ENCODE measurements around the gene TIMM8A. TPM values are rescaled to one million over a fixed set of nuclear protein-coding genes. Genes with fewer than 3 reads are reported as not detected.

TIMM8A gene
- 1 to 10 TPM; 4.5 to 6.3 TPM for total RNA-seq

- TF ChIP-seq CTCF (IDR thresholded peaks at IDR 0.05), result no peak
- no peaks in the 10 kb centered on the region for H3K27me3 ChIP-seq
- DNase-seq (ENCODE audit: low spot score), result peak; percentile 81
These were observed at the start of gene TIMM8A for GRCh38 chrX:101348452-101349192. Gene TIMM8A (minus strand): TSS chrX:101348742. CDS start chrX:101348664, 78 bp downstream.

GRCh38 chrX:101397779-101398178 is 49.2 kb upstream of the TIMM8A start:
- H3K27me3 ChIP-seq, result no peaks in the 10 kb centered on the region
- no peak for TF ChIP-seq CTCF (IDR thresholded peaks at IDR 0.05)
- H3K9me3 ChIP-seq, result no peaks in the 10 kb centered on the region
- no peak overlapping the region for H3K27ac ChIP-seq
- H3K4me3 ChIP-seq, result no peak overlapping the region
- no peaks in the 10 kb centered on the region for H3K4me1 ChIP-seq
- DNase-seq (ENCODE audit: low spot score), result no peak
- no peaks in the 10 kb centered on the region for H3K36me3 ChIP-seq

More at GRCh38 chrX:101348452-101349192, at the start of gene TIMM8A:
- Histone ChIP-seq H3K27ac (peak within 1 kb of the TSS; percentile 80 to 94), H3K4me3 (peak within 1 kb of the TSS; percentile 61 to 78), H3K4me1 (peaks cover 0 to 5% of the 10 kb centered on the region in 2 donors), H3K9me3 (no peaks in the 10 kb centered on the region), H3K36me3 (no peaks in the 10 kb centered on the region)

GRCh38 chrX:101395789-101396188 is 47.2 kb upstream of the TIMM8A start:
- no peak overlapping the region for H3K4me3 ChIP-seq
- no peaks in the 10 kb centered on the region for H3K9me3 ChIP-seq
- no peaks in the 10 kb centered on the region for H3K4me1 ChIP-seq
- DNase-seq (ENCODE audit: low spot score), result no peak
- H3K36me3 ChIP-seq, result no peaks in the 10 kb centered on the region
- no peaks in the 10 kb centered on the region for H3K27me3 ChIP-seq
- TF ChIP-seq CTCF (IDR thresholded peaks at IDR 0.05), result no peak
- no peak overlapping the region for H3K27ac ChIP-seq

GRCh38 chrX:101394372-101394771 is 45.8 kb upstream of the TIMM8A start:
- H3K27ac ChIP-seq, result no peak overlapping the region
- DNase-seq (ENCODE audit: low spot score), result no peak
- no peak for TF ChIP-seq CTCF (IDR thresholded peaks at IDR 0.05)

GRCh38 chrX:101393530-101394305 is 45.2 kb upstream of the TIMM8A start:
- H3K27ac ChIP-seq, result no peak overlapping the region
- no peak for DNase-seq (ENCODE audit: low spot score)
- no peaks in the 10 kb centered on the region for H3K9me3 ChIP-seq
- no peaks in the 10 kb centered on the region for H3K27me3 ChIP-seq
- H3K4me3 ChIP-seq, result no peak overlapping the region
- TF ChIP-seq CTCF (IDR thresholded peaks at IDR 0.05), result no peak
- H3K36me3 ChIP-seq, result no peaks in the 10 kb centered on the region
- H3K4me1 ChIP-seq, result no peaks in the 10 kb centered on the region

More at GRCh38 chrX:101394372-101394771, 45.8 kb upstream of the TIMM8A start:
- no peaks in the 10 kb centered on the region for H3K27me3 ChIP-seq
- no peak overlapping the region for H3K4me3 ChIP-seq
- H3K4me1 ChIP-seq, result no peaks in the 10 kb centered on the region
- H3K36me3 ChIP-seq, result no peaks in the 10 kb centered on the region
- no peaks in the 10 kb centered on the region for H3K9me3 ChIP-seq

Measured in right atrium auricular region (tissue), 2 donors.